SHP77 treated with DMSO at 0.1 percent for 48 hours (cell line): ENCODE results near the gene CDK10.

Experiments
- DNase-seq: peaks from one replicate; lab custom pipeline; 2025; lab: John Stamatoyannopoulos, UW

Gene CDK10

GRCh38 chr16:89733322-89733721 is 46.8 kb downstream of the CDK10 start:
- DNase-seq, result no peak

GRCh38 chr16:89733792-89734191 is 47.3 kb downstream of the CDK10 start:
- DNase-seq, result no peak

- no peak for DNase-seq
These were observed 50.1 kb downstream of the CDK10 start for GRCh38 chr16:89736554-89736953.

- DNase-seq, result no peak
These were observed 51.0 kb downstream of the CDK10 start for GRCh38 chr16:89737341-89738071.

GRCh38 chr16:89738072-89738377 is 51.5 kb downstream of the CDK10 start:
- DNase-seq, result no peak

- DNase-seq, result no peak
These were observed 52.2 kb downstream of the CDK10 start for GRCh38 chr16:89738538-89739317.

- no peak for DNase-seq
These were observed 52.9 kb downstream of the CDK10 start for GRCh38 chr16:89739383-89739782.

- DNase-seq, result no peak
These were observed 55.0 kb downstream of the CDK10 start for GRCh38 chr16:89741342-89742014.

- DNase-seq, result no peak
These were observed 56.5 kb downstream of the CDK10 start for GRCh38 chr16:89742948-89743347.

GRCh38 chr16:89744813-89745212 is 58.3 kb downstream of the CDK10 start:
- no peak for DNase-seq
